Activated CD4-positive, alpha-beta T cell treated with anti-CD3 and anti-CD28 coated beads, Interleukin-2, amount 10 ng/mL, durations not matched to agents 7 days and 5 days (primary cell): ENCODE results near the gene PNLIPRP2. TPM values are rescaled to one million over a fixed set of nuclear protein-coding genes. Genes with fewer than 3 reads are reported as not detected.

ENCODE experiments used
- CTCF ChIA-PET: fragments of 350-600 bp; sonication (Branson Sonifier 250); formaldehyde crosslinking; loops from one replicate; lab custom pipeline; 2021; ENCODE audit warnings: antibody characterized with exemption; lab: Charles Lee
- POLR2A ChIA-PET: fragments of 350-600 bp; sonication (Branson Sonifier 250); formaldehyde crosslinking; loops from one replicate; lab custom pipeline; 2021; ENCODE audit warnings: antibody characterized with exemption; lab: Charles Lee
- DNase-seq: peaks from one replicate; pipeline ENCODE4 v3.0.0-alpha.2; 2020
- H3K27ac Mint-ChIP-seq: one replicate; pipeline ENCODE4 v1.8.0; 2021; ENCODE audit warnings: mild to moderate bottlenecking, moderate library complexity, mixed read lengths
- H3K27me3 Mint-ChIP-seq: one replicate; pipeline ENCODE4 v1.8.0; 2021; ENCODE audit warnings: mixed read lengths
- H3K36me3 Mint-ChIP-seq: one replicate; pipeline ENCODE4 v1.8.0; 2021; ENCODE audit warnings: low read depth, mixed read lengths
- H3K4me1 Mint-ChIP-seq: one replicate; pipeline ENCODE4 v1.8.0; 2021; ENCODE audit warnings: mixed read lengths
- H3K4me3 Mint-ChIP-seq: one replicate; pipeline ENCODE4 v1.8.0; 2021; ENCODE audit warnings: mild to moderate bottlenecking, moderate library complexity, mixed read lengths
- H3K9me3 Mint-ChIP-seq: one replicate; pipeline ENCODE4 v1.8.0; 2021; ENCODE audit warnings: mixed read lengths
- total RNA-seq, 2 experiments: library from RNA; stranded (reverse); gene quantifications; one replicate each; pipeline ENCODE4 v1.2.3, GENCODE V29; 2021

The PNLIPRP2 gene
- total RNA-seq, 2 experiments from 2014 or later: not detected

- Mint-ChIP-seq H3K36me3 (no peaks in the 10 kb centered on the region), H3K4me3 (no peak overlapping the region), H3K27me3 (peaks cover 5% of the 10 kb centered on the region), H3K9me3 (no peaks in the 10 kb centered on the region), H3K27ac (no peak overlapping the region), H3K4me1 (peaks cover 1% of the 10 kb centered on the region)
- ChIA-PET POLR2A (no interaction called here), CTCF (interaction anchor here (3.3 kb wide), 1 partner anchor 104 kb away, joined by 18 read pairs; no protein-coding TSS in a partner anchor)
- DNase-seq: no peak
Measured at GRCh38 chr10:116683821-116684220, 63.1 kb downstream of the PNLIPRP2 start.

DNA sequence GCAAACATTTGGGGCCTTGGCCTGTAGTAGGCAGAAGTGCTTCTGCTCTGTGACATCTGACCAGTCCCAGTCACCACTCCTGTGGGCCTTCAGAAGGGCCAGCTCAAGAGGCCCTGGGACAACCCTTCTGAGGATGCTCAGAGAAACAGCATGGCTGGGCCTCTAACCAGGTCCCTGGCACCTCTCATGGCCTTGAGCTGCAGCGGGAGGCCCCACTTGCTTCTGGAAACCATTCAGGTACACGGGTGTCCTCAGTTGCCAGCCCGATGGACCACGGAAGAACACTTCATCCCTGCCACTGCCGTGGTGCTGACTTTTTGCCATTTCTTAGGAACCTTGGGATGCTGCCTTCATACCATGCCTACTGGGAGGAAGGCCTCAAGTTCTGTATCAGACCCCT lies 64.0 kb downstream of the PNLIPRP2 start:
- ChIA-PET CTCF (interaction anchor here (3.3 kb wide), 1 partner anchor 103 kb away, joined by 18 read pairs; no protein-coding TSS in a partner anchor), POLR2A (no interaction called here)
- Mint-ChIP-seq H3K27me3 (peaks cover 9% of the 10 kb centered on the region), H3K27ac (no peak overlapping the region), H3K36me3 (no peaks in the 10 kb centered on the region), H3K4me3 (no peak overlapping the region), H3K4me1 (peaks cover 1% of the 10 kb centered on the region), H3K9me3 (no peaks in the 10 kb centered on the region)
- DNase-seq: no peak

DNA sequence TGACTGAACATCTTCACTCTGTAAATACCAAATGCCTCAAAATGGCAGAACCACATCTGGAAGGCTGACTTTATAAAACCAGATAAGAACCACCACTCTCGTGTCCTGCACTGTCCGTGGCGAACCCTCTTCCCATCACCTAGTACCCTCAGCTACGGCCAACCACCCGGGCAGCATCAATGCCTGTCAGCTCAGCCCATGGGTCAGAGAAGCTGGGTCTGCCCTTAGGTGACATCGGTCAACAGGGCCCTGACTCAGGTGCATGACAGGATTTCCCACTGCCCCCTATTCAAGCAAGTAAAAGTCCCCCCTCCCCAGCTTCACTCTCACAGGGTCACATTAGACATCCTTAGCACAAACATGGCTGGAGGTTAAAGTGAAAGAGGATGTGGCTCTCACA lies 65.1 kb downstream of the PNLIPRP2 start:
- Mint-ChIP-seq H3K4me1 (peaks cover 1% of the 10 kb centered on the region), H3K27me3 (peaks cover 11% of the 10 kb centered on the region), H3K9me3 (no peaks in the 10 kb centered on the region), H3K36me3 (no peaks in the 10 kb centered on the region), H3K27ac (no peak overlapping the region), H3K4me3 (no peak overlapping the region)
- CTCF ChIA-PET: interaction anchor here (0.6 kb wide), 2 partner anchors 533 to 1084 kb away, joined by 3 to 4 read pairs; no protein-coding TSS in a partner anchor
- POLR2A ChIA-PET: no interaction called here
- DNase-seq: no peak

- Mint-ChIP-seq H3K27me3 (peaks cover 12% of the 10 kb centered on the region), H3K4me1 (peaks cover 1% of the 10 kb centered on the region), H3K4me3 (no peak overlapping the region), H3K27ac (no peak overlapping the region), H3K9me3 (no peaks in the 10 kb centered on the region), H3K36me3 (no peaks in the 10 kb centered on the region)
- CTCF ChIA-PET: no interaction called here
- no peak for DNase-seq
- POLR2A ChIA-PET: no interaction called here
Measured at GRCh38 chr10:116686632-116687031, 65.9 kb downstream of the PNLIPRP2 start.

DNA sequence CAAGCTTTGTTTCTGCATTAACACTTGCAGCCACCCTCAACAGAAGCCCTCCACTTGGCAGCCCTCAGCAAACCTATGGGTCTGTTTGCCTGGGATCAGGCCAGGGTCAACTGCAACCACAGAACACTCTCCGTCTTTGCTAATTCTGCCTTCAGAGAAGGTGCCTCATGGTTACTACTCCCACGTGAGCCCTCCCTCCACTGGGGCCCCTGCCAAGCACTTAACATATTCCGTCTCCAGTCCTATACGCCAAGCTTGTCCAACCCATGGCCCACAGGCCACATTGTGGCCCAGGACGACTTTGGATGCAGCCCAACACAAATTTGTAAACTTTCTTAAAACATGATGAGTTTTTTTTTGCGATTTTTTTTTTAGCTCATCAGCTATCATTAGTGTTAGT lies 66.9 kb downstream of the PNLIPRP2 start:
- H3K9me3 Mint-ChIP-seq: no peaks in the 10 kb centered on the region
- no peak overlapping the region for H3K27ac Mint-ChIP-seq
- no peaks in the 10 kb centered on the region for H3K36me3 Mint-ChIP-seq
- DNase-seq: no peak
- H3K4me3 Mint-ChIP-seq: no peak overlapping the region
- ChIA-PET POLR2A (no interaction called here), CTCF (no interaction called here)
- peaks cover 12% of the 10 kb centered on the region for H3K27me3 Mint-ChIP-seq
- no peaks in the 10 kb centered on the region for H3K4me1 Mint-ChIP-seq

DNA sequence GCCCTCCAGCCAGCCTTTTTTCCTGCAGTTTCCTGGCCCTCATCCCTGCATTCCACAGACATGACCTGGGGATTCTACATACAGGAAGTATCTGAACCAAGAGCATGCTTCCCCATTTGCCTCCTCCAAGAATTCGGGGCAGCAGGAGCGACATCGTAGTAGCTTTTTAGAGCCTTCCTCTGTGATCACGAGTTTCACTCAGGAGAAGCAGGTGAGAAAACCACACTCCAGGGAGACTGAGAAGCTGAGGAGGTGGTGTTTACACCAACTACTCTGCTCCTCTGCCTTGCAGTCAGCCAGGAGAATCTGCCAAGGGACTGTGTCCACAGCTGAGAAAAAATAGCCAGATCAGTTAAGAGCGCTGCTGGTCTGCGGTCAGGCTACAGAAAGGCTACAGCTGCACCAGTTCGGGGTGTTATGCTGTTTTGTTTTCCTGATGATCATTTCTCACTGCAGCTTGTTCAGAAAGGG lies 67.5 kb downstream of the PNLIPRP2 start:
- Mint-ChIP-seq H3K4me3 (no peak overlapping the region), H3K9me3 (no peaks in the 10 kb centered on the region), H3K36me3 (no peaks in the 10 kb centered on the region), H3K27ac (no peak overlapping the region), H3K27me3 (peaks cover 13% of the 10 kb centered on the region), H3K4me1 (no peaks in the 10 kb centered on the region)
- POLR2A ChIA-PET: no interaction called here
- CTCF ChIA-PET: no interaction called here
- no peak for DNase-seq

- CTCF ChIA-PET: no interaction called here
Measured at GRCh38 chr10:116688741-116689495, 68.2 kb downstream of the PNLIPRP2 start.

GRCh38 chr10:116689744-116690143 lies 69.0 kb downstream of the PNLIPRP2 start:
- no peak for DNase-seq
- Mint-ChIP-seq H3K36me3 (no peaks in the 10 kb centered on the region), H3K27me3 (peaks cover 15% of the 10 kb centered on the region), H3K4me1 (no peaks in the 10 kb centered on the region), H3K4me3 (no peak overlapping the region), H3K9me3 (no peaks in the 10 kb centered on the region), H3K27ac (no peak overlapping the region)
- CTCF ChIA-PET: no interaction called here
- POLR2A ChIA-PET: no interaction called here

More at GRCh38 chr10:116688741-116689495, 68.2 kb downstream of the PNLIPRP2 start:
- Mint-ChIP-seq H3K4me1 (no peaks in the 10 kb centered on the region), H3K27me3 (peaks cover 15% of the 10 kb centered on the region), H3K27ac (no peak overlapping the region), H3K4me3 (no peak overlapping the region), H3K36me3 (no peaks in the 10 kb centered on the region), H3K9me3 (no peaks in the 10 kb centered on the region)
- POLR2A ChIA-PET: no interaction called here
- DNase-seq: no peak

DNA sequence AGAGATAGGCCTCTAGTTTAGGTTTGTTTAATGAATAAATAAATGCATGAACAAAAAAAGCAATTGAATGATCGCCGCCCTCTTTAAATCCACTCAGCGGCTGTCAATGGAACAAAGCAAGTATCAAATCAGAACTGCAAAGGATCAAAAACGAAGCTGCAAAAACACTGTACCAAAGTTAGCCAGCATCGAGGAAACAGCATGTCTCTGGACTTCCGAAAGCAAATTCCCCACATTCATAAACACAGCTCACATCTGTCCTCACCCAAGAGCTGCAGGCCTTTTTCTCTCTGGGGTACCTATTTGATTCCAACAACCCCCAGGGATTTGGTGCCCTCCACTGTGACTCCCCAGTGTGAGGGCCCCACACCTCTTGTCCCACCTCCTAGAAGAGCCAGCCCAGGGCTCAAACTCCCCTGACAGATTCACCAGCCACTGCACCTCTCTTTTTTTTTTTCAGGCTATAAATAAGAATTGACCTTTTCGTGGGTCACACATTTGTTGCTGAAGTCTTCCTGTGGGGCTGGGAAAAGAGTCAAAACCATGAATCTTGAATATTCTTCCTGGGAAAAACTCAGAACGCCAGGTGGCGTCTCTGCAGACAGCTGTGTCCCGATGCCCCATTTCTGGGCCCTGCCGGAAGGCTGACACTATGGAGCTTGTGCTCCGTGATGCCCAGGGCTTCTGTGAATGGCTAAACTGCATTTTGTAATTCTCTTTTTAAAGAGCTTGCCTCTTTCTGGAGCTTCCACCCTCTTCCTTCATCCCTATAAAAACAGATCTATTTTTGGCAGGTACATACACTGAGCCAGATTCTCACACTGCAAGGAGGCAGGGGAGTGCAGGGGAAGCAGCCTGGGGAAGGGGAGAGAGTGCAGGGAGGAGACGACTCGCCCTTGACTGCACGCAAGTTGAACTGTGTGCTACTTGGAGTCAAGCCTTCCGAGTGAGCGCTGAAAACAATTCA lies 69.9 kb downstream of the PNLIPRP2 start:
- Mint-ChIP-seq H3K4me1 (no peaks in the 10 kb centered on the region), H3K9me3 (no peaks in the 10 kb centered on the region), H3K4me3 (no peak overlapping the region), H3K27ac (no peak overlapping the region), H3K36me3 (no peaks in the 10 kb centered on the region), H3K27me3 (peaks cover 15% of the 10 kb centered on the region)
- no peak for DNase-seq
- POLR2A ChIA-PET: no interaction called here
- CTCF ChIA-PET: no interaction called here

DNA sequence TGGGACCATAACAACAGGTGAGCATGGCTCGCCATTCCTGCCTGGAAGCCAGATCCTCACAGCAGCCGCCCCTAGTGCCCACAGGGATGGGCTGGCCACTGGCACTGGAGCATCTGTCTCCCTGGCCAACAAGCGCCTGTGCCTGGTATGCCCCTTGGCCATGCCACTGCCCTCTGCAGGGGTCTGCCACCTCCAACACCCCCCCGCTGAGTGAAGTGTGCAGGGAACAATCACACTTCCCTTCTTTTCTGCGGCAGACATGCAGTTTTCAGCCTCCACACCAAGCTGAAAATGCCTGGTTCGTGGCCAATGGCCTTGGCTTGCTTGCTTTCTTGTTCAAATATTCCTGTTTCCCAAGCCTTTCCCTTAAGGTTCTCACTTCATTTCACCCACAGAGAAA lies 70.9 kb downstream of the PNLIPRP2 start:
- Mint-ChIP-seq H3K4me3 (no peak overlapping the region), H3K27me3 (peaks cover 19% of the 10 kb centered on the region), H3K4me1 (no peaks in the 10 kb centered on the region), H3K27ac (no peak overlapping the region), H3K36me3 (no peaks in the 10 kb centered on the region), H3K9me3 (no peaks in the 10 kb centered on the region)
- ChIA-PET CTCF (interaction anchor here (1.1 to 1.6 kb wide), 2 partner anchors 96 to 483 kb away, joined by 4 to 5 read pairs; no protein-coding TSS in a partner anchor), POLR2A (no interaction called here)
- no peak for DNase-seq

GRCh38 chr10:116692225-116692624 lies 71.5 kb downstream of the PNLIPRP2 start:
- no peak for DNase-seq
- ChIA-PET POLR2A (no interaction called here), CTCF (interaction anchor here (1.1 to 1.6 kb wide), 2 partner anchors 96 to 482 kb away, joined by 4 to 5 read pairs; no protein-coding TSS in a partner anchor)
- Mint-ChIP-seq H3K27ac (no peak overlapping the region), H3K4me1 (no peaks in the 10 kb centered on the region), H3K4me3 (no peak overlapping the region), H3K9me3 (no peaks in the 10 kb centered on the region), H3K27me3 (peaks cover 22% of the 10 kb centered on the region), H3K36me3 (no peaks in the 10 kb centered on the region)

- CTCF ChIA-PET: no interaction called here
Measured at GRCh38 chr10:116694243-116694926, 73.6 kb downstream of the PNLIPRP2 start.

More at GRCh38 chr10:116694243-116694926, 73.6 kb downstream of the PNLIPRP2 start:
- POLR2A ChIA-PET: no interaction called here
- Mint-ChIP-seq H3K4me1 (no peaks in the 10 kb centered on the region), H3K9me3 (no peaks in the 10 kb centered on the region), H3K36me3 (no peaks in the 10 kb centered on the region), H3K27ac (no peak overlapping the region), H3K27me3 (peaks cover 15% of the 10 kb centered on the region), H3K4me3 (no peak overlapping the region)
- no peak for DNase-seq
